Esophagus (tissue), 2 donors: Measurements from ENCODE around the gene C12orf50. TPM values are rescaled to one million over a fixed set of nuclear protein-coding genes. Genes with fewer than 3 reads are reported as not detected.
"Not testable (repeated sequence)": the region's sequence is repeated elsewhere in the genome, so short reads cannot be mapped to it uniquely, and the experiment has no call there.

Experiments
- H3K27ac ChIP-seq, 2 donors: one replicate each; pipeline ENCODE4 v1.5.1; 2013; ENCODE audit warnings: low read depth in 2 of 2, mild to moderate bottlenecking in 2 of 2, inconsistent platforms in 1 of 2, low read length in 1 of 2, moderate library complexity in 1 of 2
- H3K27me3 ChIP-seq, 2 donors: one replicate each; pipeline ENCODE4 v1.6.1; 2013; ENCODE audit warnings: low read length in 2 of 2, control low read depth in 1 of 2, mild to moderate bottlenecking in 1 of 2; ENCODE audit not compliant: insufficient read depth in 2 of 2, control insufficient read depth in 1 of 2
- H3K36me3 ChIP-seq, 2 donors: one replicate each; pipeline ENCODE4 v1.6.1; 2013; ENCODE audit warnings: low read length in 1 of 2; ENCODE audit not compliant: control insufficient read depth in 2 of 2, insufficient read depth in 2 of 2
- H3K4me1 ChIP-seq, 2 donors: one replicate each; pipeline ENCODE4 v1.6.1; 2013; ENCODE audit warnings: low read length in 1 of 2; ENCODE audit not compliant: control insufficient read depth in 2 of 2, insufficient read depth in 2 of 2
- H3K4me3 ChIP-seq, 2 donors: one replicate each; pipeline ENCODE4 v1.5.1; 2013; ENCODE audit warnings: low read length in 2 of 2, mild to moderate bottlenecking in 2 of 2, low read depth in 1 of 2, moderate library complexity in 1 of 2
- H3K9me3 ChIP-seq, 2 donors: one replicate each; pipeline ENCODE4 v1.6.1; 2013; ENCODE audit warnings: mild to moderate bottlenecking in 2 of 2, low read depth in 1 of 2, low read length in 1 of 2, moderate library complexity in 1 of 2; ENCODE audit not compliant: control insufficient read depth in 2 of 2, insufficient read depth in 1 of 2
- WGBS, 2 donors: extraction: QIAGEN DNeasy Blood & Tissue Kit; methylation state at CpG; one replicate each; pipeline ENCODE4 v1.1.7; 2013; 5-methylcytosine and 5-hydroxymethylcytosine counted together
- polyA plus RNA-seq, 2 donors: library from polyadenylated mRNA; stranded (reverse); fragments of 200-250 nt; gene quantifications; one replicate each; pipeline ENCODE4 v1.2.3, GENCODE V29; 2013
- donor health status: healthy with polysubstance abuse.
- donor health status: Bipolar disorder and iron deficiency.

C12orf50 gene
- polyA plus RNA-seq, 2 donors = not detected

GRCh38 chr12:88037770-88038169, 8.6 kb upstream of the C12orf50 start:
- Histone ChIP-seq H3K9me3 (no peaks in the 10 kb centered on the region), H3K27me3 (no peaks in the 10 kb centered on the region), H3K36me3 (no peaks in the 10 kb centered on the region), H3K4me1 (no peaks in the 10 kb centered on the region), H3K27ac (no peak overlapping the region), H3K4me3 (peak overlapping the region in 1 of 2 donors; percentile 95)
- WGBS, 2 donors = 64 to 78% methylated on average over 1 of the region's 1 CpG

GRCh38 chr12:88036353-88036965, 7.3 kb upstream of the C12orf50 start:
- Histone ChIP-seq H3K27ac (peak overlapping the region; percentile 68 to 96), H3K36me3 (no peaks in the 10 kb centered on the region), H3K9me3 (no peaks in the 10 kb centered on the region), H3K27me3 (no peaks in the 10 kb centered on the region), H3K4me3 (peak overlapping the region; percentile 95 to 100), H3K4me1 (no peaks in the 10 kb centered on the region)
- 20 to 22% methylated on average over 5 of the region's 5 CpGs for WGBS, 2 donors

GRCh38 chr12:88035907-88036289, 6.7 kb upstream of the C12orf50 start:
- no peaks in the 10 kb centered on the region for H3K4me1 ChIP-seq
- H3K36me3 ChIP-seq = no peaks in the 10 kb centered on the region
- peak overlapping the region; percentile 95 to 100 for H3K4me3 ChIP-seq
- WGBS, 2 donors = 3% methylated on average over 5 of the region's 5 CpGs
- H3K27ac ChIP-seq = peak overlapping the region; percentile 94 to 96
- no peaks in the 10 kb centered on the region for H3K9me3 ChIP-seq
- no peaks in the 10 kb centered on the region for H3K27me3 ChIP-seq

- WGBS, 2 donors = 0 to 1% methylated on average over 54 of the region's 54 CpGs
- Histone ChIP-seq H3K36me3 (no peaks in the 10 kb centered on the region), H3K27me3 (no peaks in the 10 kb centered on the region), H3K4me3 (peak overlapping the region; percentile 95 to 100), H3K27ac (peak overlapping the region; percentile 94 to 96), H3K4me1 (no peaks in the 10 kb centered on the region), H3K9me3 (no peaks in the 10 kb centered on the region)
Measured at GRCh38 chr12:88035271-88035906, 6.2 kb upstream of the C12orf50 start.

- H3K9me3 ChIP-seq, H3K36me3 ChIP-seq, H3K4me1 ChIP-seq, H3K27ac ChIP-seq, H3K27me3 ChIP-seq, H3K4me3 ChIP-seq: not testable (repeated sequence)
- 86 to 87% methylated on average over 3 of the region's 3 CpGs for WGBS, 2 donors
Measured at GRCh38 chr12:88031161-88031560, 2.0 kb upstream of the C12orf50 start.

- 80 to 87% methylated on average over 1 of the region's 1 CpG for WGBS, 2 donors
- no peaks in the 10 kb centered on the region for H3K27me3 ChIP-seq
- no peaks in the 10 kb centered on the region for H3K9me3 ChIP-seq
- no peak overlapping the region for H3K27ac ChIP-seq
- no peak overlapping the region for H3K4me3 ChIP-seq
- no peaks in the 10 kb centered on the region for H3K4me1 ChIP-seq
- H3K36me3 ChIP-seq = no peaks in the 10 kb centered on the region
Measured at GRCh38 chr12:88026196-88026595, 3.0 kb downstream of the C12orf50 start.

- H3K27ac ChIP-seq = no peak overlapping the region
- no peaks in the 10 kb centered on the region for H3K27me3 ChIP-seq
- no peak overlapping the region for H3K4me3 ChIP-seq
- no peaks in the 10 kb centered on the region for H3K4me1 ChIP-seq
- WGBS, 2 donors = 72 to 75% methylated on average over 3 of the region's 3 CpGs
- no peaks in the 10 kb centered on the region for H3K36me3 ChIP-seq
- peaks cover 0 to 3% of the 10 kb centered on the region in 2 donors for H3K9me3 ChIP-seq
Measured at GRCh38 chr12:88017964-88018363, 11.2 kb downstream of the C12orf50 start.

- WGBS, 2 donors = 48 to 61% methylated on average over 1 of the region's 1 CpG
- H3K27ac ChIP-seq = no peak overlapping the region
- H3K9me3 ChIP-seq = peaks cover 0 to 3% of the 10 kb centered on the region in 2 donors
Measured at GRCh38 chr12:88015825-88016224, 13.4 kb downstream of the C12orf50 start.

GRCh38 chr12:88011755-88012154, 17.4 kb downstream of the C12orf50 start:
- Histone ChIP-seq H3K9me3 (no peaks in the 10 kb centered on the region), H3K27ac (no peak overlapping the region), H3K36me3 (no peaks in the 10 kb centered on the region), H3K4me3 (no peak overlapping the region), H3K27me3 (no peaks in the 10 kb centered on the region), H3K4me1 (no peaks in the 10 kb centered on the region)
- WGBS, 2 donors = 69 to 72% methylated on average over 5 of the region's 5 CpGs

More at GRCh38 chr12:88015825-88016224, 13.4 kb downstream of the C12orf50 start:
- Histone ChIP-seq H3K27me3 (no peaks in the 10 kb centered on the region), H3K4me1 (no peaks in the 10 kb centered on the region), H3K36me3 (no peaks in the 10 kb centered on the region), H3K4me3 (no peak overlapping the region)

- Histone ChIP-seq H3K9me3 (no peaks in the 10 kb centered on the region), H3K27me3 (peaks cover 0 to 2% of the 10 kb centered on the region in 2 donors), H3K4me3 (no peak overlapping the region)
Measured at GRCh38 chr12:88006351-88006750, 22.9 kb downstream of the C12orf50 start.

More at GRCh38 chr12:88006351-88006750, 22.9 kb downstream of the C12orf50 start:
- H3K36me3 ChIP-seq = no peaks in the 10 kb centered on the region
- 83 to 84% methylated on average over 4 of the region's 4 CpGs for WGBS, 2 donors
- H3K4me1 ChIP-seq = no peaks in the 10 kb centered on the region
- H3K27ac ChIP-seq = no peak overlapping the region
